Measurements from ENCODE around the gene ACTG2.
A peak's percentile ranks its signal among the peaks of the same experiment; 100 is the strongest.

Gene ACTG2

DNA sequence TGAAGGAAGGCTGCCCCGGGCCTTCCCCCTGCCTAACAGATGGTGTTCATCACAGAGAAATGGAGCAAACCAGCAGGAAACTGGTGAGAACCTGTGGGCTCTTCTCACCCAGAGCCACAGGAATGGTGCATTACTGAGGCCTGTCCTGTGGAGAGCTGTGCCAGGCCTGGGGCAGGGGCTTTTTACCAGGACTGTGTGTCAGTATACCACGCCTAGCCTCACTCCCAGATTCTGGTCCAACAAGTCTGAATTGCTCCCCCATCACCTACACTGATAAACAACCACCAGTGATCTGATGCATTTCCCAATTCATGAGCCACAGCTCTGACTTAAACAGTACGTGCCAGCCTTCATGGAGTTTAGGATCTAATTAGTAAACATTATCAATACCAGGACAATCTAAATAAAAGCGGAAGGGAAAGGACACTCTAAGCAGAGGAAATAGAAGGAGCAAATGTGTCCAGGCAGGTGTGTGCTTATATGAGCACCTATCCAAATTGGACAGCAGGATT lies 24.9 kb downstream of the ACTG2 start:
- no peak for TF ChIP-seq Cebpa-rat (IDR thresholded peaks at IDR 0.05)
- Histone ChIP-seq H3K27ac (no peak overlapping the region), H3K4me2 (peak overlapping the region in 6 of 11 experiments; percentile 2 to 26 (median 22); a peak in 5 of 22 replicates), H3K36me3 (no peaks in the 10 kb centered on the region), H4K20me1 (no peaks in the 10 kb centered on the region), H3K4me1 (peaks cover 0 to 18% (median 8%) of the 10 kb centered on the region in 10 experiments; a peak in 13 of 20 replicates), H3K9me3 (replicated peaks in 1 of 11) (0 out of 22 replicates have a peak, but pooled peaks cover 0 to 7% (median 0%) of the 10 kb centered on the region in 11 experiments), H3K9ac (no peak overlapping the region), H3K27me3 (no peaks in the 10 kb centered on the region), H3K4me3 (no peak overlapping the region)

GRCh38 chr2:73918856-73919255 lies 26.0 kb downstream of the ACTG2 start:
- TF ChIP-seq Cebpa-rat (IDR thresholded peaks at IDR 0.05), result no peak
- Histone ChIP-seq H3K27me3 (no peaks in the 10 kb centered on the region), H3K36me3 (no peaks in the 10 kb centered on the region), H3K4me3 (no peak overlapping the region), H4K20me1 (no peaks in the 10 kb centered on the region), H3K4me2 (no peak overlapping the region), H3K27ac (no peak overlapping the region), H3K9ac (no peak overlapping the region), H3K9me3 (replicated peaks in 1 of 11) (0 out of 22 replicates have a peak, but pooled peaks cover 0 to 7% (median 0%) of the 10 kb centered on the region in 11 experiments), H3K4me1 (peaks cover 0 to 18% (median 8%) of the 10 kb centered on the region in 10 experiments; a peak in 13 of 20 replicates)

DNA sequence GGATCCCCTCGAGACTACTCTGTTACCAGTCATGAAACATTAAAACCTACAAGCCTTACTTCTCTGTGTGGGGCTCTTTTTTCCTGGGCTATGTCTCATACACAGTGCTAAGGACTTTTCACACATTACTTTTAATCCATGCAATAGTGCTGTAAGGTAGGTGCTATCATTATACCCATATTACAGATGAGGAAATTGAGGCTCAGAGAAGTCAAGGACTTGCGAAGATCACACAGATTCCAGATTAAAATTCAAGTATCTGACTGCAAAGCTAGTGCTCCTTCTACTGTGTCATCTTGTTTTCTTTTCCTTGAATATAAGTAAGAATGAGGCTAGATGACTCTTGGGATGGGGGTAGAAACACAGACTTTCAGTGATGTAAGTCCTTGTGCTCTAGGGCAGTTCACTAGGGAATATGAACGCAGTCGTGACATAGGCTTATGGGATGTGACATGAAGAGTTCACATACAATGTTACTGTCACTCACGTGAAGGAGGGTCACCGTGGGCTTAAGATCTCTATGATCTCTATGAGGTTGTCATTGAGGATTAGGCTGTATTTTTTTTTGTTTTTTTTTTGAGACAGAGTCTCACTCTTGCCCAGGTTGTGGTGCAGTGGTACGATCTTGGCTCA lies 26.9 kb downstream of the ACTG2 start:
- TF ChIP-seq Cebpa-rat (IDR thresholded peaks at IDR 0.05), result no peak
- H3K4me2 ChIP-seq, result no peak overlapping the region
- H3K9ac ChIP-seq, result no peak overlapping the region
- H3K27me3 ChIP-seq, result no peaks in the 10 kb centered on the region
- peaks cover 0 to 18% (median 7%) of the 10 kb centered on the region in 10 experiments; a peak in 13 of 20 replicates for H3K4me1 ChIP-seq
- no peaks in the 10 kb centered on the region for H3K36me3 ChIP-seq
- H3K9me3 ChIP-seq (replicated peaks in 1 of 11), result peaks cover 0 to 7% (median 0%) of the 10 kb centered on the region in 11 experiments; a peak in 3 of 22 replicates
- H4K20me1 ChIP-seq, result no peaks in the 10 kb centered on the region
- H3K4me3 ChIP-seq, result no peak overlapping the region
- no peak overlapping the region for H3K27ac ChIP-seq

DNA sequence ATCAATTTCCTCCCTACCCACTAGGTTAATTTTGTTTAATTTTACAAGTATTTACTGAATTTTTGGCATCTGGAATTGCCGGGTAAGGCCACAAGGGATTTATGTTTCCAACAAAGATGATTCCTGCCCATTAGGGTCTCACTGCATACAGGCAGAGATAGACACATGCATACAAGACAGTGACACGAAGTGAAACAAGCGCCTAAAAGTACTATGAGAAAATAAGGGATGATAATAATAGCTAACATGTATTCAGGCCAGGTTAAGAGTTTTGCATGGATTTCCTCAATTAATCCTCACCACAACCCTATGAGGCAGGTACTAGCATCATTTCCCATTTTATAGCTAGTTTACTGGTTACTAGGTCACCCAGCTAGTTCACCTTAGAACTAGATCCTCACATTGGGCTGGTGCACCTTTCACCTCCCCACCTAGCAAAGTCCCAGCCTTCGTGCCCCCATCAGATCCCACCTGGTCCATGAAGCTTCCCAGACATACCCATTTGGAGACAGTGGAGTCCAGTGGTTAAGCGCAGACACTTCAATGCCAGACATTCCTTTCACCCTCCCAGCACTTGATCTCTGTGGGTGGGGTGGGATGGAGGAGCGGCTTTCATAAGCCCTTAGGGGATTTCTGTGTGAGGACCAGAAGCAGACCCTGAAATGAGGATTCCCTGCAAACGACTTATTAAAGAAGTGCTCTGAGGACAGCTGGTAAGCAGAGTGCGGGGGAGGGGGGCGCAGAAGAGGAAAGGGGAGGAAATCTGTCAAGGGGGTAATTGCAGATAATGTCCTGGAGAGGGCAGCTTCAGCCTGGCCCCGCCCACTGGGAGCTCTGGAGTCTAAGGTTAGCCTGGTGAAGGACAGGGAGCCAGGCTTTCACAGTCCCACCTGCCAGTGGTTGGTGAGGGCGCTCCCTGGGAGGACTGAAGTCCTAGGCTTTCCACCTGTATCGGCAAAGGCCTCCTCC lies 28.1 kb downstream of the ACTG2 start:
- no peak overlapping the region for H3K4me3 ChIP-seq
- H3K9me3 ChIP-seq (replicated peaks in 1 of 11), result peaks cover 0 to 10% (median 5%) of the 10 kb centered on the region in 11 experiments; a peak in 7 of 22 replicates
- no peak overlapping the region for H3K9ac ChIP-seq

GRCh38 chr2:73921581-73921980 lies 28.8 kb downstream of the ACTG2 start:
- Histone ChIP-seq H3K4me2 (no peak overlapping the region), H3K9ac (no peak overlapping the region), H3K27ac (no peak overlapping the region), H3K27me3 (no peaks in the 10 kb centered on the region), H3K36me3 (no peaks in the 10 kb centered on the region), H3K9me3 (replicated peaks in 1 of 11) (peaks cover 0 to 13% (median 5%) of the 10 kb centered on the region in 11 experiments; a peak in 7 of 22 replicates), H3K4me3 (no peak overlapping the region), H4K20me1 (no peaks in the 10 kb centered on the region), H3K4me1 (peaks cover 6 to 28% (median 13%) of the 10 kb centered on the region in 10 experiments; a peak in 19 of 20 replicates)
- TF ChIP-seq Cebpa-rat (IDR thresholded peaks at IDR 0.05), result no peak

More for the DNA sequence above, 28.1 kb downstream of the ACTG2 start:
- no peak for TF ChIP-seq Cebpa-rat (IDR thresholded peaks at IDR 0.05)
- H4K20me1 ChIP-seq, result no peaks in the 10 kb centered on the region
- no peaks in the 10 kb centered on the region for H3K27me3 ChIP-seq
- H3K4me2 ChIP-seq, result peak overlapping the region in 1 of 11 experiments; percentile 15; a peak in 1 of 22 replicates
- no peak overlapping the region for H3K27ac ChIP-seq
- no peaks in the 10 kb centered on the region for H3K36me3 ChIP-seq
- H3K4me1 ChIP-seq, result peaks cover 1 to 22% (median 8%) of the 10 kb centered on the region in 10 experiments; a peak in 18 of 20 replicates

DNA sequence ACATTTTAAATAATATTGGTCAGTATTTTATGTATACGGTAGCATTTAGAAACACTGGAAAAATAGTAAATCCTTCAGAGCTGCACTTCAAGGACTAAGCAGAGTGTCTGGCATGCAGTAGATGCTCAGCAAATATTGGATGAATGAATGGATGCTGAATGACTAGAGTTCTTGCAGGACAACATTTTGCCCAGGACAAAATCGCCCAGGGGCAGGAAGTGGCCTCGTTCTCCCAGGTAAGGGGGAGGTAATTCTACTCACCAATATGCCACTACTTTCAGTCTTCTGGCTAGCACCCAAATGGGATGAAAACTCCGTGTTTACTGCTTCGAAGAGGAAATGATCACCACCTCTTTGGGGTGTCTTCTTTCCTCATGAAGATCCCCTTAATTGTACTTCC lies 29.9 kb downstream of the ACTG2 start:
- Histone ChIP-seq H3K9ac (no peak overlapping the region), H3K4me2 (no peak overlapping the region), H3K4me3 (no peak overlapping the region), H3K36me3 (no peaks in the 10 kb centered on the region), H3K27ac (no peak overlapping the region), H3K9me3 (replicated peaks in 1 of 11) (peaks cover 0 to 13% (median 5%) of the 10 kb centered on the region in 11 experiments; a peak in 7 of 22 replicates), H3K27me3 (no peaks in the 10 kb centered on the region), H3K4me1 (peaks cover 10 to 31% (median 13%) of the 10 kb centered on the region in 10 experiments), H4K20me1 (no peaks in the 10 kb centered on the region)
- TF ChIP-seq Cebpa-rat (IDR thresholded peaks at IDR 0.05), result no peak

DNA sequence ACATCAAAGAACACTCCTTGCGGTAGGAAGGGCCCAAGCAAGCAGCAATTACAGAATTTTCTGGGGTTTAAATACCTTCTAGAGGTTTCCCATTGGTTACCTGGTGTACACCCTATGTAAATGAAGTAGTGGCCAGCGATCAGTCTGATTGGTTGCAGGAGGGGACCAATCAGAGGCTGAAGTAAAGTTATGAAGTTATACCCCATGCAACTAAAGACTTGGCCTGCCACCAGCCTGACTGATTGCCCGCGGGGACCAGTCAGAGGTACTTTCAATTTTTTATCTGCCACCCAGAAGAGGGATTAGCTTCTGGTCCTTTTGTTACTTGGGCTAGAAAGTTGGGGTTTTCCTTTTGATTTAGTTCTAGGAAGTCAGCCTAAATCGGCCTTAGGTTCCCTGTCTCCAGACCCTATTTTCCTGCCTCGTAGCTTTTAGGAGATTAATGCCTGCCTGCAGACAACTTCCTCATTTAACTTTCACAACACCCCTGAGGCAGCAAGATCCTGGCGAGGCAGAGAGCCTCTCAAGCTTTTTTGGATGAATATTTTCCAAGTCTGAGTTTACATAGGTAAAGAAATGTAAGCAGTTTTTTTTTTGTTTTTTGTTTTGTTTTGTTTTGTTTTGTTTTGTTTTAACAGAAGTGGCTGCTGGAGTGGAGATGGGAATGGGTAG lies 32.4 kb downstream of the ACTG2 start:
- peak overlapping the region in 4 of 11 experiments; percentile 61 to 86 (median 76); a peak in 7 of 22 replicates for H3K4me2 ChIP-seq
- TF ChIP-seq Cebpa-rat (IDR thresholded peaks at IDR 0.05), result no peak
- peaks cover 0 to 14% (median 11%) of the 10 kb centered on the region in 11 experiments; a peak in 9 of 22 replicates for H4K20me1 ChIP-seq
- H3K27ac ChIP-seq, result peak overlapping the region in 2 of 11 experiments; percentile 93 to 96; a peak in 7 of 22 replicates
- peaks cover 33 to 56% (median 37%) of the 10 kb centered on the region in 10 experiments for H3K4me1 ChIP-seq
- no peaks in the 10 kb centered on the region for H3K27me3 ChIP-seq
- no peak overlapping the region for H3K4me3 ChIP-seq
- H3K9me3 ChIP-seq (replicated peaks in 1 of 11), result peaks cover 0 to 13% (median 0%) of the 10 kb centered on the region in 11 experiments; a peak in 7 of 22 replicates
- no peak overlapping the region for H3K9ac ChIP-seq
- peaks cover 0 to 12% (median 4%) of the 10 kb centered on the region in 11 experiments; a peak in 9 of 22 replicates for H3K36me3 ChIP-seq

- Histone ChIP-seq H3K4me3 (peak overlapping the region; percentile 65 to 84 (median 76)), H3K4me2 (peak overlapping the region; percentile 54 to 88 (median 77)), H3K9me3 (replicated peaks in 1 of 11) (peaks cover 0 to 13% (median 0%) of the 10 kb centered on the region in 11 experiments; a peak in 7 of 22 replicates), H3K27ac (peak overlapping the region; percentile 91 to 98 (median 97)), H3K27me3 (no peaks in the 10 kb centered on the region), H3K9ac (peak overlapping the region; percentile 24 to 97 (median 94); a peak in 14 of 22 replicates), H3K4me1 (peaks cover 34 to 61% (median 40%) of the 10 kb centered on the region in 10 experiments), H4K20me1 (peaks cover 1 to 22% (median 17%) of the 10 kb centered on the region in 11 experiments; a peak in 11 of 22 replicates), H3K36me3 (peaks cover 0 to 17% (median 8%) of the 10 kb centered on the region in 11 experiments; a peak in 11 of 22 replicates)
- no peak for TF ChIP-seq Cebpa-rat (IDR thresholded peaks at IDR 0.05)
Observed at GRCh38 chr2:73925853-73926492, 33.2 kb downstream of the ACTG2 start.

All from BLaER1 treated with 17β-estradiol and CSF1 and Interleukin-3, amounts not matched to agents 10 nM and 100 nM (cell line).